Natural killer cell treated with Interleukin-12 subunit alpha and Interleukin-12 subunit beta and Interleukin-15 and Interleukin-18, amount 100 ng/mL, for 72 hours (primary cell): ENCODE results near the gene PCBP3. TPM values are rescaled to one million over a fixed set of nuclear protein-coding genes. Genes with fewer than 3 reads are reported as not detected.
A peak's percentile ranks its signal among the peaks of the same experiment; 100 is the strongest.
"Not testable (repeated sequence)": the region's sequence is repeated elsewhere in the genome, so short reads cannot be mapped to it uniquely, and the experiment has no call there.

ENCODE experiments used
- ATAC-seq, 2 donors: fragments of 150-1000 bp; cut with Tn5 transposase in 1 of 2; sonication (Bioruptor Pico), chemical (Tn5 transposase) in 1 of 2; 2 replicates each; pipeline ENCODE4 v1.10.0; 2021
- DNase-seq: peaks from one replicate; pipeline ENCODE4 v3.0.0; 2022; ENCODE audit warnings: low spot score
- H3K27ac Mint-ChIP-seq, 2 donors: 1 replicate in 1 of 2; 2 replicates in 1 of 2; pipeline ENCODE4 v1.8.0; 2022; ENCODE audit warnings: mixed read lengths in 2 of 2, mild to moderate bottlenecking in 1 of 2, moderate library complexity in 1 of 2
- H3K27me3 Mint-ChIP-seq, 2 donors: 1 replicate in 1 of 2; 2 replicates in 1 of 2; pipeline ENCODE4 v1.8.0; 2022; ENCODE audit warnings: mixed read lengths in 2 of 2
- H3K36me3 Mint-ChIP-seq: one replicate; pipeline ENCODE4 v1.8.0; 2022; ENCODE audit warnings: mixed read lengths
- H3K4me1 Mint-ChIP-seq, 2 donors: 1 replicate in 1 of 2; 2 replicates in 1 of 2; pipeline ENCODE4 v1.8.0; 2022; ENCODE audit warnings: low read depth in 2 of 2, mixed read lengths in 2 of 2, mild to moderate bottlenecking in 1 of 2
- H3K4me3 Mint-ChIP-seq: one replicate; pipeline ENCODE4 v1.8.0; 2022; ENCODE audit warnings: mixed read lengths
- H3K9me3 Mint-ChIP-seq: 2 replicates; pipeline ENCODE4 v1.8.0; 2022; ENCODE audit warnings: mixed read lengths
- total RNA-seq, 2 donors: library from RNA; stranded (reverse); gene quantifications; one replicate each; pipeline ENCODE4 v1.2.3, GENCODE V29; 2022

The PCBP3 gene
- total RNA-seq, 2 donors from 2014 or later = 0.43 to 1.4 TPM

GRCh38 chr21:45607021-45607908 is 36.3 kb upstream of the PCBP3 start:
- H3K27ac Mint-ChIP-seq = no peak overlapping the region
- DNase-seq = no peak
- peaks cover 22 to 29% of the 10 kb centered on the region in 2 donors for H3K27me3 Mint-ChIP-seq
- peaks cover 16% of the 10 kb centered on the region for H3K9me3 Mint-ChIP-seq
- no peak for ATAC-seq
- H3K36me3 Mint-ChIP-seq = peaks cover 16% of the 10 kb centered on the region
- no peak overlapping the region for H3K4me3 Mint-ChIP-seq
- H3K4me1 Mint-ChIP-seq = no peaks in the 10 kb centered on the region

- Mint-ChIP-seq H3K27ac (no peak overlapping the region), H3K4me1 (no peaks in the 10 kb centered on the region), H3K36me3 (peaks cover 16% of the 10 kb centered on the region), H3K9me3 (peaks cover 15% of the 10 kb centered on the region), H3K4me3 (no peak overlapping the region), H3K27me3 (peaks cover 23 to 29% of the 10 kb centered on the region in 2 donors)
- ATAC-seq (no peak), DNase-seq (no peak)
Measured at GRCh38 chr21:45607909-45608295, 35.6 kb upstream of the PCBP3 start.

- not testable (repeated sequence) for ATAC-seq, H3K9me3 Mint-ChIP-seq, H3K36me3 Mint-ChIP-seq, DNase-seq, H3K27ac Mint-ChIP-seq, H3K4me3 Mint-ChIP-seq, H3K4me1 Mint-ChIP-seq
- H3K27me3 Mint-ChIP-seq = peaks cover 22 to 23% of the 10 kb centered on the region in 2 donors
Measured at GRCh38 chr21:45608747-45609470, 34.6 kb upstream of the PCBP3 start.

- not testable (repeated sequence) for H3K36me3 Mint-ChIP-seq, H3K4me3 Mint-ChIP-seq, H3K27ac Mint-ChIP-seq, DNase-seq, H3K4me1 Mint-ChIP-seq, H3K9me3 Mint-ChIP-seq, ATAC-seq
- H3K27me3 Mint-ChIP-seq = peaks cover 18 to 23% of the 10 kb centered on the region in 2 donors
Measured at GRCh38 chr21:45609616-45610015, 33.9 kb upstream of the PCBP3 start.

- no peak for ATAC-seq
- DNase-seq = no peak
- Mint-ChIP-seq H3K9me3 (no peaks in the 10 kb centered on the region), H3K27ac (no peak overlapping the region), H3K27me3 (peaks cover 21 to 23% of the 10 kb centered on the region in 2 donors), H3K4me1 (peaks cover 7 to 13% of the 10 kb centered on the region in 2 donors), H3K4me3 (no peak overlapping the region), H3K36me3 (no peaks in the 10 kb centered on the region)
Measured at GRCh38 chr21:45611296-45611695, 32.2 kb upstream of the PCBP3 start.

- ATAC-seq = no peak
- Mint-ChIP-seq H3K36me3 (no peaks in the 10 kb centered on the region), H3K9me3 (no peaks in the 10 kb centered on the region), H3K4me1 (peaks cover 7 to 14% of the 10 kb centered on the region in 2 donors), H3K27ac (no peak overlapping the region), H3K4me3 (no peak overlapping the region), H3K27me3 (peaks cover 20 to 23% of the 10 kb centered on the region in 2 donors)
- DNase-seq = no peak
Measured at GRCh38 chr21:45611939-45612664, 31.4 kb upstream of the PCBP3 start.

- H3K4me3 Mint-ChIP-seq, H3K36me3 Mint-ChIP-seq, DNase-seq, H3K9me3 Mint-ChIP-seq, ATAC-seq, H3K27ac Mint-ChIP-seq: not testable (repeated sequence)
- peaks cover 7 to 14% of the 10 kb centered on the region in 2 donors for H3K4me1 Mint-ChIP-seq
- H3K27me3 Mint-ChIP-seq = peaks cover 18 to 23% of the 10 kb centered on the region in 2 donors
Measured at GRCh38 chr21:45612665-45613019, 30.9 kb upstream of the PCBP3 start.

GRCh38 chr21:45613396-45613795 is 30.1 kb upstream of the PCBP3 start:
- Mint-ChIP-seq H3K9me3 (no peaks in the 10 kb centered on the region), H3K4me1 (peaks cover 7 to 14% of the 10 kb centered on the region in 2 donors), H3K36me3 (no peaks in the 10 kb centered on the region), H3K27me3 (peaks cover 18 to 23% of the 10 kb centered on the region in 2 donors), H3K4me3 (no peak overlapping the region), H3K27ac (no peak overlapping the region)
- peak in 1 of 2 donors; percentile 28 for ATAC-seq
- DNase-seq = no peak

GRCh38 chr21:45613881-45614280 is 29.6 kb upstream of the PCBP3 start:
- Mint-ChIP-seq H3K4me3 (no peak overlapping the region), H3K4me1 (peaks cover 7 to 14% of the 10 kb centered on the region in 2 donors), H3K9me3 (no peaks in the 10 kb centered on the region), H3K27ac (no peak overlapping the region), H3K27me3 (peaks cover 13 to 18% of the 10 kb centered on the region in 2 donors), H3K36me3 (no peaks in the 10 kb centered on the region)
- no peak for DNase-seq
- no peak for ATAC-seq

GRCh38 chr21:45615145-45615711 is 28.3 kb upstream of the PCBP3 start:
- DNase-seq (no peak), ATAC-seq (peak; percentile 65 to 67)
- Mint-ChIP-seq H3K27ac (peak overlapping the region in 1 of 2 donors; percentile 64), H3K9me3 (no peaks in the 10 kb centered on the region), H3K27me3 (peaks cover 14% of the 10 kb centered on the region in 2 donors), H3K4me1 (peaks cover 7 to 14% of the 10 kb centered on the region in 2 donors), H3K36me3 (no peaks in the 10 kb centered on the region), H3K4me3 (peak overlapping the region; percentile 74)

- peaks cover 7 to 14% of the 10 kb centered on the region in 2 donors for H3K4me1 Mint-ChIP-seq
- ATAC-seq = no peak
- H3K27me3 Mint-ChIP-seq = peaks cover 11 to 14% of the 10 kb centered on the region in 2 donors
- no peaks in the 10 kb centered on the region for H3K9me3 Mint-ChIP-seq
- H3K27ac Mint-ChIP-seq = no peak overlapping the region
- no peaks in the 10 kb centered on the region for H3K36me3 Mint-ChIP-seq
- H3K4me3 Mint-ChIP-seq = no peak overlapping the region
- no peak for DNase-seq
Measured at GRCh38 chr21:45617021-45617921, 26.3 kb upstream of the PCBP3 start.

GRCh38 chr21:45618287-45618686 is 25.2 kb upstream of the PCBP3 start:
- Mint-ChIP-seq H3K27ac (no peak overlapping the region), H3K36me3 (no peaks in the 10 kb centered on the region), H3K4me1 (peaks cover 7 to 14% of the 10 kb centered on the region in 2 donors), H3K4me3 (no peak overlapping the region), H3K27me3 (peaks cover 14 to 18% of the 10 kb centered on the region in 2 donors), H3K9me3 (no peaks in the 10 kb centered on the region)
- no peak for ATAC-seq
- DNase-seq = no peak
